ENCODE data around the gene NFATC1.

NFATC1 gene

DNA sequence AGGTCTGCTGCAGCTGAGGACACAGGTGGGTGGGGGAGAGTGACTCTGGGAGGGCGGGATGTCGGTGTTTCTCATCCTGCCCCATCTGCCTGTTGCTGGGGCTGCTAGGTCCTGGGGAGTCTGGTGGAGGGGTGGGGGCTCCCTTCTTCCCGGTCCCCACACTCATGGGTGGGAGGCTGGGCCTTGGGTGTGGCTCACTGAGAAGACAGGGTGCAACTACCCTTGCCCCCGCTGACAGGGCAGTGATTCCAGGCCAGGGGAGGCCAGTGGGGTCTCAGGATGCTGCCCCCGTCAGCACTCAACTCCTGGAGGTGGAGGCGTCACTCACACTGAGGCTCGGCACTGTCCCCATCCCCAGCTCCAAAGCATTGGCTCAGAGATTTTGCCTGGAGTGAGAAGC is 7.7 kb upstream of the NFATC1 start:
- Histone ChIP-seq H3K79me2 (ENCODE audit: insufficient read depth, low read length) (no peaks in the 10 kb centered on the region), H4K20me1 (ENCODE audit: insufficient read depth, low read length) (no peaks in the 10 kb centered on the region), H3K4me3 (ENCODE audit: low read depth, low read length, poor library complexity, severe bottlenecking) (no peak overlapping the region), H3K4me2 (ENCODE audit: low read length) (no peak overlapping the region), H3K9ac (ENCODE audit: low read length) (no peak overlapping the region), H3K27me3 (ENCODE audit: insufficient read depth, low read length) (peaks cover under 1% of the 10 kb centered on the region; the same call in 1 of the 2 replicates), H3F3A (ENCODE audit: insufficient read depth, low read length) (peaks cover 4% of the 10 kb centered on the region; the same call in 1 of the 2 replicates), H3K27ac (ENCODE audit: low read depth, low read length, poor library complexity, severe bottlenecking) (no peak overlapping the region), H3K9me3 (ENCODE audit: low read length) (no peaks in the 10 kb centered on the region), H3K36me3 (ENCODE audit: insufficient read depth, low read length) (no peaks in the 10 kb centered on the region), H2AFZ (ENCODE audit: low read length) (no peak overlapping the region), H3K4me1 (ENCODE audit: insufficient read depth, low read length, severe bottlenecking) (peaks cover 3% of the 10 kb centered on the region), H3K9me2 (ENCODE audit: low read depth, low read length) (no peaks in the 10 kb centered on the region)
- TF ChIP-seq, protein P1, sequence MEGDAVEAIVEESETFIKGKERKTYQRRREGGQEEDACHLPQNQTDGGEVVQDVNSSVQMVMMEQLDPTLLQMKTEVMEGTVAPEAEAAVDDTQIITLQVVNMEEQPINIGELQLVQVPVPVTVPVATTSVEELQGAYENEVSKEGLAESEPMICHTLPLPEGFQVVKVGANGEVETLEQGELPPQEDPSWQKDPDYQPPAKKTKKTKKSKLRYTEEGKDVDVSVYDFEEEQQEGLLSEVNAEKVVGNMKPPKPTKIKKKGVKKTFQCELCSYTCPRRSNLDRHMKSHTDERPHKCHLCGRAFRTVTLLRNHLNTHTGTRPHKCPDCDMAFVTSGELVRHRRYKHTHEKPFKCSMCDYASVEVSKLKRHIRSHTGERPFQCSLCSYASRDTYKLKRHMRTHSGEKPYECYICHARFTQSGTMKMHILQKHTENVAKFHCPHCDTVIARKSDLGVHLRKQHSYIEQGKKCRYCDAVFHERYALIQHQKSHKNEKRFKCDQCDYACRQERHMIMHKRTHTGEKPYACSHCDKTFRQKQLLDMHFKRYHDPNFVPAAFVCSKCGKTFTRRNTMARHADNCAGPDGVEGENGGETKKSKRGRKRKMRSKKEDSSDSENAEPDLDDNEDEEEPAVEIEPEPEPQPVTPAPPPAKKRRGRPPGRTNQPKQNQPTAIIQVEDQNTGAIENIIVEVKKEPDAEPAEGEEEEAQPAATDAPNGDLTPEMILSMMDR (IDR thresholded peaks at IDR 0.05; ENCODE audit: low read length) = no peak
- no peak for TF ChIP-seq EZH2 (IDR thresholded peaks at IDR 0.05; ENCODE audit: borderline replicate concordance, low read length)

DNA sequence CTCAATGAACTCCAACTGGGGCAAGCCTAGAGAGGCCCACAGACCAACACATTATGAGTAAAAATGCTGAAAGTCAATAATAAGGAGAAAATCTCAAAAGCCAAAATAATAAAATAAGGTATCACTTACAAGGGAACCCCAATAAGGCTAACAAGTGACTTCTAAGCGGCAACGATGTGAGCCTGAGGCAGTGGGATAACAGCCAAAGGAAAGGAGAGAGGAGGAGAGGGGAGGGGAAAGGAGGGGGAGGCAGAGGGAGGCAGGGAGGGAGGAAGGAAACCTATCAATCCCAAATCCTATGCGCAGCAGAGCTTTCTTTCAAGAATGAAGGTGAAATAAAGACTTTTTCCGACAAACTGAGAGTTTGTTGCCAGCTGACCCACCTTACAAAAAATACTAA is 6.0 kb upstream of the NFATC1 start:
- H3K4me2 ChIP-seq (ENCODE audit: low read length) = no peak overlapping the region
- no peak overlapping the region for H2AFZ ChIP-seq (ENCODE audit: low read length)
- no peak overlapping the region for H3K4me3 ChIP-seq (ENCODE audit: low read depth, low read length, poor library complexity, severe bottlenecking)
- peaks cover 20% of the 10 kb centered on the region for H3K4me1 ChIP-seq (ENCODE audit: insufficient read depth, low read length, severe bottlenecking)
- no peaks in the 10 kb centered on the region for H3K36me3 ChIP-seq (ENCODE audit: insufficient read depth, low read length)
- H3K9ac ChIP-seq (ENCODE audit: low read length) = no peak overlapping the region
- peaks cover 4% of the 10 kb centered on the region; the same call in 1 of the 2 replicates for H3F3A ChIP-seq (ENCODE audit: insufficient read depth, low read length)
- H3K27me3 ChIP-seq (ENCODE audit: insufficient read depth, low read length) = no peaks in the 10 kb centered on the region
- no peak overlapping the region for H3K27ac ChIP-seq (ENCODE audit: low read depth, low read length, poor library complexity, severe bottlenecking)
- TF ChIP-seq, protein P1 (IDR thresholded peaks at IDR 0.05; ENCODE audit: low read length) = no peak
- no peak for TF ChIP-seq EZH2 (IDR thresholded peaks at IDR 0.05; ENCODE audit: borderline replicate concordance, low read length)
- no peaks in the 10 kb centered on the region for H3K9me2 ChIP-seq (ENCODE audit: low read depth, low read length)
- H4K20me1 ChIP-seq (ENCODE audit: insufficient read depth, low read length) = no peaks in the 10 kb centered on the region
- H3K79me2 ChIP-seq (ENCODE audit: insufficient read depth, low read length) = no peaks in the 10 kb centered on the region
- no peaks in the 10 kb centered on the region for H3K9me3 ChIP-seq (ENCODE audit: low read length)

DNA sequence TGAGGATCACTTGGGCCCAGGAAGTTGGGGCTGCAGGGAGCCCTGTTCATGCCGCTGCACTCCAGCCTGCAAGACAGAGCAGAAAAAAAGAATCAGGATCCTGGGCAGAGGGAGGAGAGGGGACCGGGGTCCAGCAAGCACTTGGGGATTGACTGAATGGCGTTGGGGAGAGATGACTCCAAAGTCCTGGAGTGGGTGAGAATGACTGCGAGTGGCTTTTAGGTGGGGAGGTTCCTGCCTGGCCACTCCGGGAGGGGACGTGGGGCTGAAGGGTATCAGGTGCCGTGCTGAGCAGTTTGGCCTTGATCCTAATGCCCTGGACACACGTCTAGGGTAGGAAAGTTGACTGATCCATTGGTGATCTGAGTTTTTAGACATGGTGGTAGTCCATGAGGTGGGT is 3.5 kb upstream of the NFATC1 start:
- Histone ChIP-seq H3K9ac (ENCODE audit: low read length) (no peak overlapping the region), H3K27me3 (ENCODE audit: insufficient read depth, low read length) (no peaks in the 10 kb centered on the region), H4K20me1 (ENCODE audit: insufficient read depth, low read length) (no peaks in the 10 kb centered on the region), H3K27ac (ENCODE audit: low read depth, low read length, poor library complexity, severe bottlenecking) (no peak overlapping the region), H2AFZ (ENCODE audit: low read length) (no peak overlapping the region), H3K4me1 (ENCODE audit: insufficient read depth, low read length, severe bottlenecking) (peaks cover 24% of the 10 kb centered on the region), H3K4me2 (ENCODE audit: low read length) (no peak overlapping the region), H3K9me2 (ENCODE audit: low read depth, low read length) (no peaks in the 10 kb centered on the region), H3K4me3 (ENCODE audit: low read depth, low read length, poor library complexity, severe bottlenecking) (no peak overlapping the region), H3F3A (ENCODE audit: insufficient read depth, low read length) (peaks cover 4% of the 10 kb centered on the region; the same call in 1 of the 2 replicates), H3K9me3 (ENCODE audit: low read length) (no peaks in the 10 kb centered on the region), H3K36me3 (ENCODE audit: insufficient read depth, low read length) (peaks cover 8% of the 10 kb centered on the region), H3K79me2 (ENCODE audit: insufficient read depth, low read length) (peaks cover 8% of the 10 kb centered on the region)
- no peak for TF ChIP-seq EZH2 (IDR thresholded peaks at IDR 0.05; ENCODE audit: borderline replicate concordance, low read length)
- TF ChIP-seq, protein P1 (IDR thresholded peaks at IDR 0.05; ENCODE audit: low read length) = no peak
